BJ (cell line): ENCODE results near the gene CDC6. TPM values are rescaled to one million over a fixed set of nuclear protein-coding genes. Genes with fewer than 3 reads are reported as not detected.

Experiments
- CTCF ChIA-PET: fragments of 350-600 bp; formaldehyde crosslinking; extraction: SDS; loops from one replicate; lab custom pipeline; 2021; ENCODE audit warnings: antibody characterized with exemption, inconsistent platforms; lab: Yijun Ruan, JAX
- POLR2A ChIA-PET: fragments of 300-600 bp; sonication (Branson Sonifier 250); formaldehyde crosslinking; extraction: SDS; loops from one replicate; lab custom pipeline; 2021; ENCODE audit warnings: antibody characterized with exemption; lab: Charles Lee
- DNase-seq: peaks from one replicate; pipeline ENCODE4 v3.0.0-alpha.2; 2011; ENCODE audit warnings: low read depth
- H3K27me3 ChIP-seq: 2 replicates; pipeline ENCODE4 v1.6.0; 2011; ENCODE audit warnings: low read length; ENCODE audit not compliant: control insufficient read depth, insufficient read depth
- H3K36me3 ChIP-seq: 2 replicates; pipeline ENCODE4 v1.5.1; 2011; ENCODE audit warnings: low read length; ENCODE audit not compliant: control insufficient read depth, insufficient read depth
- H3K4me3 ChIP-seq: 2 replicates; pipeline ENCODE4 v1.5.1; 2011; ENCODE audit warnings: low read depth, mild to moderate bottlenecking, control low read depth, low read length
- CTCF ChIP-seq: IDR thresholded peaks from 2 replicates; pipeline ENCODE4 v1.5.1; 2011; ENCODE audit warnings: low read depth, mild to moderate bottlenecking, control low read depth, inconsistent platforms, low read length, moderate library complexity; ENCODE audit not compliant: insufficient read depth
- polyA plus RNA-seq: library from polyadenylated mRNA; depleted of rRNA; stranded (reverse); fragments of >200 nt; gene quantifications from 2 replicates; pipeline ENCODE4 v1.2.3, GENCODE V29; 2011

Gene CDC6
- polyA plus RNA-seq, 1 experiment, result 5.6 TPM

GRCh38 chr17:40328386-40328766 lies 40.7 kb downstream of the CDC6 start:
- TF ChIP-seq CTCF, result no peak
- POLR2A ChIA-PET, result interaction anchor here (0.5 kb wide), 1 partner anchor 115 kb away, joined by 5 read pairs; no protein-coding TSS in a partner anchor
- CTCF ChIA-PET, result interaction anchor here (1.1 to 3.3 kb wide), 6 partner anchors 10 to 26 kb away, joined by 3 to 15 read pairs (median 6); no protein-coding TSS in a partner anchor
- Histone ChIP-seq H3K36me3 (peaks cover 5% of the 10 kb centered on the region; the same call in 1 of the 2 replicates), H3K4me3 (no peak overlapping the region), H3K27me3 (no peaks in the 10 kb centered on the region)
- no peak for DNase-seq

GRCh38 chr17:40329839-40330794 lies 42.4 kb downstream of the CDC6 start:
- Histone ChIP-seq H3K36me3 (peaks cover 5% of the 10 kb centered on the region; the same call in 1 of the 2 replicates), H3K4me3 (no peak overlapping the region), H3K27me3 (no peaks in the 10 kb centered on the region)
- POLR2A ChIA-PET, result no interaction called here
- no peak for TF ChIP-seq CTCF
- CTCF ChIA-PET, result interaction anchor here (0.6 to 2.6 kb wide), 5 partner anchors 9 to 221 kb away, joined by 3 to 16 read pairs (median 4); no protein-coding TSS in a partner anchor
- no peak for DNase-seq

GRCh38 chr17:40330850-40331470 lies 43.3 kb downstream of the CDC6 start:
- ChIA-PET CTCF (interaction anchor here (0.8 to 2.6 kb wide), 6 partner anchors 8 to 220 kb away, joined by 3 to 16 read pairs (median 6); no protein-coding TSS in a partner anchor), POLR2A (no interaction called here)
- TF ChIP-seq CTCF, result no peak
- Histone ChIP-seq H3K4me3 (no peak overlapping the region), H3K27me3 (no peaks in the 10 kb centered on the region), H3K36me3 (peaks cover 5% of the 10 kb centered on the region; the same call in 1 of the 2 replicates)
- DNase-seq, result no peak

GRCh38 chr17:40331743-40332641 lies 44.3 kb downstream of the CDC6 start:
- POLR2A ChIA-PET, result no interaction called here
- peaks cover 5% of the 10 kb centered on the region; the same call in 1 of the 2 replicates for H3K36me3 ChIP-seq
- no peaks in the 10 kb centered on the region for H3K27me3 ChIP-seq
- TF ChIP-seq CTCF, result no peak
- CTCF ChIA-PET, result interaction anchor here (0.7 to 2.6 kb wide), 7 partner anchors 9 to 28 kb away, joined by 3 to 16 read pairs (median 6); no protein-coding TSS in a partner anchor
- H3K4me3 ChIP-seq, result no peak overlapping the region
- DNase-seq, result no peak
